Measurements from ENCODE around the gene CEP97. TPM values are rescaled to one million over a fixed set of nuclear protein-coding genes. Genes with fewer than 3 reads are reported as not detected.

CEP97 gene
- total RNA-seq, 2 donors from 2014 or later, result 6.5 to 7.0 TPM

DNA sequence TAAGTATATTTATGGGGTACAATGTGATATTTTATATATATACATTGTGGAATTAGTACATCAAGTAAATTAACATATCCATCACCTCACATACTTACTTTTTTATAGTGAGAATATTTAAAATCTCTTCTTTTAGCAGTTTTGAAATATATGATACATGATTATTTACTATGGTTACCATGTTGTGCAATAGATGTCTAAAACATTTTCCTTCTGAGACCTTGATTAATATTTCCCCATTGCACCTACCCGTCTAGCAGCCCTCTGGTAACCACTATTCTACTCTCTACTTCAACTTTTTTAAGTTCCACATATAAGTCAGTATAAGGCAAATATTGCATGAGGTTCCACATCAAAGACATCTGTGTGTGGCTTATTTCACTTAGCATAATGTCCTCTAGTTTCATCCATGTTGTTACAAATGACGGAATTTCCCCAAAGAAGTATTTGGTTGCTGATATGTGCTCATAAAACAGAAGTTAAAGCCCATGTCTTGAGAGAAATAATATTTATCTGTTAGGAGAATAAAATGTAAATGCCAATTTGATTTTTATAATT, 95.3 kb downstream of the CEP97 start:
- H3K27ac ChIP-seq, result no peak overlapping the region
- H3K4me3 ChIP-seq, result no peak overlapping the region
- no peak for DNase-seq (ENCODE audit: low spot score)
- peaks cover 0 to under 1% of the 10 kb centered on the region in 2 donors for H3K4me1 ChIP-seq
- peaks cover 8% of the 10 kb centered on the region for H3K36me3 ChIP-seq
- no peaks in the 10 kb centered on the region for H3K27me3 ChIP-seq
- no peaks in the 10 kb centered on the region for H3K9me3 ChIP-seq
- no peak for TF ChIP-seq CTCF (IDR thresholded peaks at IDR 0.05)

Other genes starting within 250 kb of the CEP97 start
- gene SENP7, start 211.4 kb upstream of the CEP97 start, total RNA-seq, result 10 to 100 TPM in 1 of 2 donors, 1 to 10 TPM in 1; 6.1 to 10.1 TPM
- gene TRMT10C, start 162.7 kb upstream of the CEP97 start, total RNA-seq, result 10 to 100 TPM; 21.5 to 22.8 TPM
- 10 to 100 TPM; 63.4 to 83.9 TPM for gene PCNP, start 150.4 kb upstream of the CEP97 start, total RNA-seq
- gene ZBTB11, start 47.5 kb upstream of the CEP97 start, total RNA-seq, result 10 to 100 TPM in 1 of 2 donors, 1 to 10 TPM in 1; 9.8 to 10.4 TPM
- gene RPL24, start 37.9 kb upstream of the CEP97 start, total RNA-seq, result 1,000 to 10,000 TPM; 1,059 to 1,395 TPM
- 10 to 100 TPM; 22.9 to 49.8 TPM for gene NXPE3, start 54.6 kb downstream of the CEP97 start, total RNA-seq
- gene NFKBIZ, start 124.9 kb downstream of the CEP97 start, total RNA-seq, result 10 to 100 TPM; 26.6 to 28.7 TPM

Measured in right atrium auricular region (tissue), 2 donors.